GM12865 (cell line): ENCODE results near the gene GPR146.

Source experiments
- DNase-seq: peaks from one replicate; pipeline ENCODE4 v3.0.0; 2010; ENCODE audit warnings: low read depth
- H3K4me3 ChIP-seq: 2 replicates; pipeline ENCODE4 v1.5.1; 2011; ENCODE audit warnings: mild to moderate bottlenecking, low read depth, low read length, control low read depth
- TF ChIP-seq, protein P1 (sequence below): IDR thresholded peaks from 2 replicates; pipeline ENCODE4 v1.5.1; 2011; ENCODE audit warnings: low read length, control low read depth, low read depth, inconsistent platforms; ENCODE audit not compliant: insufficient read depth; ENCODE audit errors: missing control alignments

Gene GPR146

GRCh38 chr7:1044189-1045068 is at the start of gene GPR146:
TSS of gene GPR146 (plus strand) at chr7:1044546. CDS start at chr7:1057516, 12,970 bp downstream.
- TF ChIP-seq, protein P1, sequence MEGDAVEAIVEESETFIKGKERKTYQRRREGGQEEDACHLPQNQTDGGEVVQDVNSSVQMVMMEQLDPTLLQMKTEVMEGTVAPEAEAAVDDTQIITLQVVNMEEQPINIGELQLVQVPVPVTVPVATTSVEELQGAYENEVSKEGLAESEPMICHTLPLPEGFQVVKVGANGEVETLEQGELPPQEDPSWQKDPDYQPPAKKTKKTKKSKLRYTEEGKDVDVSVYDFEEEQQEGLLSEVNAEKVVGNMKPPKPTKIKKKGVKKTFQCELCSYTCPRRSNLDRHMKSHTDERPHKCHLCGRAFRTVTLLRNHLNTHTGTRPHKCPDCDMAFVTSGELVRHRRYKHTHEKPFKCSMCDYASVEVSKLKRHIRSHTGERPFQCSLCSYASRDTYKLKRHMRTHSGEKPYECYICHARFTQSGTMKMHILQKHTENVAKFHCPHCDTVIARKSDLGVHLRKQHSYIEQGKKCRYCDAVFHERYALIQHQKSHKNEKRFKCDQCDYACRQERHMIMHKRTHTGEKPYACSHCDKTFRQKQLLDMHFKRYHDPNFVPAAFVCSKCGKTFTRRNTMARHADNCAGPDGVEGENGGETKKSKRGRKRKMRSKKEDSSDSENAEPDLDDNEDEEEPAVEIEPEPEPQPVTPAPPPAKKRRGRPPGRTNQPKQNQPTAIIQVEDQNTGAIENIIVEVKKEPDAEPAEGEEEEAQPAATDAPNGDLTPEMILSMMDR: peak; percentile 67
- H3K4me3 ChIP-seq: peak within 1 kb of the TSS; percentile 52
- peak; percentile 96 for DNase-seq

GRCh38 chr7:994592-995308 is 49.6 kb upstream of the GPR146 start:
- TF ChIP-seq, protein P1: no peak
- H3K4me3 ChIP-seq: no peak overlapping the region
- no peak for DNase-seq

DNA sequence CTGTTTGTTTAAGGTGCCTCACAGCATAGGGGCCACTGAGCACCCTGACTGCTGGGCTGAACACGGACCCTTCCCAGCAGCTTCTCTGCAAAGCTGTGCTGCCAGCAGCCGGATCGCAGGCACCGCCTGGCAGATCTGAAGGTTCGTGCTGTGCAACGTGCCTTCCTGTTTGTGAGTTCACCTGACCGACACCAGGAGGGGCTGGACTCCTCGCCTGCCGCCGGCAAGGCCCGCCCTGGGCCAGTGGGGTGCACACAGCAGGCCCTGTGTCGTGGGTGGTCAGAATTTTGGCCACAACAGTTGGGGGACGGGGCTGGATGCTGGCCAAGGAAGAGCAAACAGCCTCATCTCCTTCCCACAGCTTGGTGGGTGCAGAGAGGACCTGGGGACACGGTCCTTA is 48.8 kb upstream of the GPR146 start:
- H3K4me3 ChIP-seq: no peak overlapping the region
- TF ChIP-seq, protein P1: no peak
- no peak for DNase-seq

DNA sequence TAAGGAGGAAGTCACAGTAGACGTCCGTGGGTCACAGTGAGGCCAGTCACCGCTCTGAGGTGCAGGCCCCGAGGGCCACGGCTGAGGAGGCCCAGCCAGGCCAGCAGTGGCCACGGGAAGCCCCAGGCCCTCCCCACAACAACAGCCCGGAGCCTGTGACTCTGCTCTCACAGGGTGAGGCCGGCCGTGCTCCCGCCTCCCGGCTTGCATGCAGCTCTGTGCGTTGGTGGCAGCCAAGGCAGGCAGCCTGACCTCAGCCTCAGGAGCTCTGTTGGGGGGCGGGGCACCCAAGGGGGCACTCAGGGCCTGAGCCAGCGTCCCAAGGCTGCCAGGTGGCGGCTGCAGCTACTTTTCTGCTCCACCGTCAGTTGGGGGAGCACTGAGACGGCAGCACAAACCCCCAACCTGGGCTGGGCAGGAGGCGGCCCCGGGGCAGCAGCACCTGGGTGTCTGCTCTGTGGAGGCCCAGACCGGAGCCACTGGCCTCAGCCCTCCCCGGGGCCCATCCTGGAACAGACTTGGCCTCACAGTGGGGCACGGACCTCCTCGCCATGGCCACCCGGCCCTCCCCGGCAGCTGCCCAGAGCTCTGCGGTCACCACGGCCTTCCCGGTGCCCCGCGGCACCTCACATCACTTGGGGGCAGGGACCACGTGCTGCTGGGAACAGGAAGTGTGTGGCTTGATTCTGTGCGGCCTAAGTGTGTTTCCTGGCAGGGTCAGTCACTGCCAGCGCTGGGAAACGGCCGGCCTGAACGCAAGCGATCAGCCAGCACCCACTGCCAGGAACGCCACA is 48.1 kb upstream of the GPR146 start:
- no peak for DNase-seq
- TF ChIP-seq, protein P1: no peak

DNA sequence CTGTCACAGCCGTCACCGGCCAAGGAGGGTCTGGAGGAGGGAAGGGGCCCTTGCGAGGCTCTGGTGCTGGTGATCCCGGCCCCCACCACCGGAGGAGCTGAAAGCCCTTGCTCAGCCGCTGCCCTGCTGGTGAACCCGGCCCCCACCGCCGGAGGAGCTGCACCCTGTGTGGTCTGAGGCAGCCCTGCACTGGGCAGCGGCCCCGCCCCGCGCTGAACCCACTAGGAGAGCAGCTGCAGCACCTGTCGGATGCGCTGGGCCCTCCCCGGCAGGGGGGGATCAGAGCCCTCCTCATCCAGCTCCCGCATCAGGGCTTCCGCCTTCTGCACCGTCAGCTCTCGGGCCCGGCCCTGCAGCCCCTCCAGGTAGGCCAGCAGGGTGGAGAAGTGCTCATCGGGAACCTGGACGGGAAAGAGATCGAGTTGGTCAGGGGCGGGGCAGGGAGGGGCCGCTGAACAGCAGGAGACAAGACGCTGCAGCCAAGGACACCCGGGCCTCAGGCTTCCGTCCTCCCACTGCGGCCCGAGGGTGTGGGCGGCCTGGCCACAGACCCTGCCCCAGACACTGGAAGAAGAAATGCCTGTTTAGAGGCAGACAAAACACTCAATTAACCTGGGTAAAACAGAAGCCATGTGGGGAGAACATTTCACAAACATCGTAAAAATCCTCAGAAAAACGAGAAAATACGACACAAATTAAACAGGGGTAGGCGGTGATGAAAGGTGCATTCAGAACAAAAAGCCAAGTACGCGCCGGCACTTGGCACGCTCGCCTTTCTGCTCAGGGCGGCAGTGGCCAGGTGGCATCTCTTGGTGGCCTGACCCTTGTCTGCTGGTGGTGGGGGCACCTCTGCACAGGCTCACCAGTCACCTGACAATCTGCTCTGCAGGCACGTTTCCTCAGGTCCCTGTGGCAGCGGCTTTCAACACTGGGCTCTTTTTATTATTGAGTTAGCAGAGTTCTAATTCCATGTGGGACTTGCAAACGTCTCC is 46.6 kb upstream of the GPR146 start:
- DNase-seq: no peak

More for the DNA sequence above, 48.1 kb upstream of the GPR146 start:
- no peak overlapping the region for H3K4me3 ChIP-seq

More for the DNA sequence above, 46.6 kb upstream of the GPR146 start:
- no peak overlapping the region for H3K4me3 ChIP-seq
- TF ChIP-seq, protein P1: no peak
